Stimulated activated CD8-positive, alpha-beta memory T cell treated with anti-CD3 and anti-CD28 coated beads, Interleukin-15, amount 100 ng/mL, for 24 hours (primary cell): ENCODE data around the gene ZSWIM6.

Source experiments
- DNase-seq: peaks from one replicate; pipeline ENCODE4 v3.0.0-alpha.2; 2020; ENCODE audit warnings: low read depth

ZSWIM6 gene

GRCh38 chr5:61549530-61549929 lies 217.5 kb downstream of the ZSWIM6 start:
- DNase-seq: no peak

- DNase-seq: no peak
Measured at GRCh38 chr5:61551637-61552313, 219.7 kb downstream of the ZSWIM6 start.

GRCh38 chr5:61559146-61559545 lies 227.1 kb downstream of the ZSWIM6 start:
- DNase-seq: no peak

DNA sequence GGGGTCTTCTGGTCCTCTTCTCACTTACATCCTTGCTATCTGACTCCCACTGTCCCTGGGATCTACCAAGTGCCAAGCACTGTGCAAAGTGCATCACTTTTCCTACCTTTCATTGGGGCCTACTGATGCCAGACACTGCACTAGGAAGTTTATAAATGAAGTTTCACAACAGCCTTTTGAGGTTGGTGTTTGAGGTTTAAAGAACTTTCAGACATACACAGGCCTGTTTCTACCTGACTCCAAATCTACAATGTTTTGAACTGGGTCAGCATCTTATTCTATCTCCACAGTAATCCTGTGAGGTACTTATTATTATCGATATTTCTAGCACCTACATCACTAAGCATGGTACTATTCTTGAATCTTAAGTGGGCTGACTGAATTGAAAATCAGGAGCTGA lies 227.7 kb downstream of the ZSWIM6 start:
- DNase-seq: no peak

DNA sequence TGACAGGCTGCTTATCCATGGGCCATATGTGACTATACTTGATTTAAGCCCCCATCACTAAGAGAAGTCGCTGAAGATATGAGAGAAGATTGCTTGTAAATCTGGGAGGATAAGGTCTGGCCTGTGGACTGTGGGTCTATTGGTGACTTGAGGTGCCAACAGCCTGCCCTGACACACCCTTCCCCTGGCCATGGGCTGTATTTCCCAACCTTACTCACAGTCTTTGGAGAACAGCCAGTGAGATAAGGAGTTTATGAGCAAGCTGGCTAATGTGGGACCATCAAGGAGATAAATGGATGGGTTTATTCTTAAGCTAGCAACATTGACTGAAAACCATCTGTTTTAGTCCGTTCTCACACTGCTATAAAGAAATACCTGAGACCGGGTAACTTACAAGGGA lies 231.3 kb downstream of the ZSWIM6 start:
- no peak for DNase-seq

DNA sequence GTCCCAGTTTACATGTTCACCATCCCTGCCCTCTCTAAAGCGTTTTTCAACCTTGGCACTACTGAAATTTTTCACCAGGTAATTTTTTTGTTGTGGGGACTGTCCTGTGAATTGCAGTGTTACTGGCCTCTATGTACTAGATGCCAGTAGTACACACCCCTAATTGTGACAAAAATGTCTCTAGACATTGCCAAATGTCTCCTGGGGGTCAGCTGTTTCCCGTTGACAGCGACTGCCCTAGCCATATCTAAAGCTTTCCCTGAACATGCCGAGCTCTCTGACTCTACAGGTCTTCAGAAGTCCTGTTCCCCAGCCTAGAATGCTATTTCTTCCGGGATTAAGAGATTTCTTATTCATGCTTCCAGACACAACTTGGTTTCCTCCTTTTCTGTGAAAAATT lies 235.3 kb downstream of the ZSWIM6 start:
- no peak for DNase-seq

DNA sequence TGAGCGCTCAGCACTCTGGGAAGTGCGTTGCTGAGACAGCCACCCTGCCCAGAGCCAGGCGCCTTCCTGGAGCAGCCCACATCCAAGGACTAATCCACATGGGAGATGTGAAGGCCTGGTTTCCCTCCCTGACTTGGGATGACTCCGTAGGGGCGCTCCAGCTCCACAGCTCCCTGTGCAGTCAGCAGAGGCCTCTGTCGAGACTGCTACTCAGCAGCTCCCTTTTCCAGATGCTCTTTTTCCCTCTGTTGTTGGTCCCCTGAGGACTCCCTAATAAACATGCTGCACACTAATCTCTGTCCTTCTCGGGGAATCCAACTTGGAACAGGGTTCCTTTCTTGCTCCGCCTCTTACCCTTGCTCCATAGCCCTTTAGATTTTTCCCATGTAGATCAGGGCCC lies 237.3 kb downstream of the ZSWIM6 start:
- DNase-seq: no peak

DNA sequence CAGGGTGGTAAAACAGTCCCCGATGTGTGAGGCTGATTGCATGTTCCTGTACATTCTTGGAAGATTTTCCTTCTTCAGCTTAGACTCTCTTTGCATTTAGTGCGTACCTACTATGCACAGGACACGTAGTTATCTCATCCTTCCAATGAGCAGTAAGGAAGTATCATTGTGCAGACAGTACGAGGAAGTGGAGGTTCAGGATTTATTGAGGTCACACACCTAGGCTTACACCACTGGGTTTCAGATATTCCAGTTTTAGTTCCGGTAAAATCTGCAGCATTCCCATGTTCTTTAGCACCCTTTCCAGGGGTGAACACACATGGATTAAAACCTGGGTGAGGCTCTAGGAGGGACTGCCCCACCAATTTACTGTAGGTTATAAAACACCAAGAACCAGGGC lies 238.7 kb downstream of the ZSWIM6 start:
- no peak for DNase-seq

DNA sequence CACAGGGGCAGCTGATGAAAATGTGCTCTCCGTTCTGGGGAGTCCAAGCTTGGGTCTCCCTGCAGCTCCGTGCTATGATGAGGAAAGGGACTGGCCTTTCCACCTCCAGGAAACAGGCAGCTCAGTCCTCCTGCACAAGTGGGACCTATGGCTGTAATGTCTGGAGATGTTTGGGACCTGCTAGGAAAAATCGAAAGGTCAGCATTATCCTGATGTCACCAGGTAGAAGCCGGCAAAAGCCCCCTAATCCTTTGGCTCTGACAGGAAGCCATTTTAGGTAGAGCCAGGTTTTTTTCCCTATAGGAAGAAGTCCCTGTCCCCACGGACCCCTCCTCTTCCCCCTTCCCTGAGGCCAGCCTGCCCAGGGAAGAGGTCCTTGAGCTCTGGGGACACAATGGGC lies 240.9 kb downstream of the ZSWIM6 start:
- DNase-seq: no peak

DNA sequence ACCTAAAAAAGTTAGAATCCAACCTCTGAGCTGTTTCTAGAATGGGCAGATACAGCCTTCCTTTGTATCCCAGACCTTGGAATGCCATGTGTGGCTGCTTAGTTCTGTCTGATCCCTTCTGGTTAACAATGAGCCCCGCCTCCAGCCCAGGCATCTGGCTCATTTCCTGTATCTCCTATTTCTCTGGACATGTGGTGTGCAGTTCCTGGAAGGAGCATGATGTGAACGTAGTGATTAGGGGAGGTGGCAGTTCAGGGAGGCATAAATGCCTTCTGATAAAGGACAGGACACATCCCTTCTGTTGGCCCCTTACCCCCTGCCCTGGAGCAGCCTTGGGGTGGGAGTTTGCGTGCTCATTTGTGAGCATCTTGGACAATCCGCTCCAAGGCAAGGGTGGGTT lies 243.0 kb downstream of the ZSWIM6 start:
- DNase-seq: no peak

GRCh38 chr5:61575581-61575980 lies 243.5 kb downstream of the ZSWIM6 start:
- DNase-seq: no peak

- DNase-seq: no peak
Measured at GRCh38 chr5:61576556-61576955, 244.5 kb downstream of the ZSWIM6 start.

DNA sequence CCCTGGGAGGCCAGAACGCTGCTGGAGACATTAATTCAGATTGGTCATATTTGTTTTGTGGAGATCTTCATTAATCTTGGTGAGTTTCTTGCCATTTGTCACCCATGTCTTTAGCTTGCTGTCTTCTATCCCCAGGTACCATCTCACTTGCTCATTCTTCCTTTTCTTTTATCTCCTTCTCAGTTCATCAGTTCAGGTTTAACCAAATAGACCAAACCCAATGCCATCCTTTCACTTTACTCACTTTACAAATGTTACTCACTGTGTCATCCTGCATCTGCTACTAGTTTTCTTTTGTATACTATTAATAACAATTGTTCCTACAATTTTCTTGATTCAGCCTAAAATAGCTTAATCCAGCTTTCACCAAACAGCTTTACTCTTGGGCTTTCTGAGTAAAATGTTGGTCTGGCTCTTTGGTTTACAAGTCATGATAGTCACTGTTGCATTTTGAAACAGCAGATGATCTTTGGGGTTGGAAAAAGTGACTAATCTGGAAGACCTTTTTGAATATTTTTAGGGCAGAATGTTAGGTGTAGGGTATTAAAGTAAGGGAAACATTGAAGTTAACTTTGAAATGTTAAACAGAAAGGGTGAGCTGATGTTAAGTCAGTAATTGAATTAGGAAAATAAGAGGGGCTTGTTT lies 246.9 kb downstream of the ZSWIM6 start:
- DNase-seq: no peak

DNA sequence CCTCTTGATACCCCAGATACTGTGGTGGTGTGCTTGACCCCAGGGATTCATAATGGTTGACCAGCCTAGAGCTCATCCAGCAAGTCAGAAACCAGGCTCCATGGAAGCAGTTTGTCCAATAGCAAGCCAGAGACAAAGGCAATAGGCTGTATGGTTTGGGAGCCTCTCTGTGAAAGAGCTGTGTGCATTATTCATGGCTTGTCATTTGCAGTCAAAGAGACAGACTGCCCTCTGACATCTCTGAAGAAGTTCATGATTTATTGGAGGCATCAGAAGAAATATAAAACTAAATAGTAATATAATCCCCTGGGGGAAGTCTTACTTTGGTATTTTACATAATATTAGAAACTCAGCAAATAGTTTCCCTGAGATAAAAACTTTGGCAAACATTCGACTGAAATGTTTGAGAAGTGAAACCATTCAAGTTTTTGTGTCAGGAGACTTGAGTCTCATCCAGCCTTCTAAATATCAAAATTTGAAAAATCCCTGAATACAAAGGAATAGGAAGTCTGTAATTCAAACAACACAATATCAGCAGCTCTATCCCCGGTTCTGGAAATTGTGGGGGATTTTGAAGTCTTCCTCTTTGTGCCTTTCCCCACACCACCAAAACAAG lies 250.3 kb downstream of the ZSWIM6 start:
- DNase-seq: no peak

DNA sequence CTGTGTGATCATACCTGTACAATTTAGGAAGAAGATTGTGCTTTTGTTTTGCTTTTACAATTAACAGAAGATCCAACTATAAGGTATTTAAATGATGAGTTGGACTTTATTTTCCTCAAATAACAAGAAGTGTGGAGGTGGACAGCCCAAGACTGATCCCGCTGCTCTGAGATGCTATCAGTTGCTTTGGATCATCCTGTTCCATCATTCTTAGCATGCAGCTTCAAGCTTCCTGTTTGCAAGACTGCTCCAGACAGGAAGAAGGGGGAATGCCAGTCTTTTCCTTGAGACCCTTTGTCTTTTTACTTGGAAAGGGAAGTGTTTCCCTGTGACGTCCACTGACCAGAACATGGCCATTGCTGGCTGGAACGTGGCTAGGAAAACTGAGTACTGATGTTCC lies 250.8 kb downstream of the ZSWIM6 start:
- no peak for DNase-seq

DNA sequence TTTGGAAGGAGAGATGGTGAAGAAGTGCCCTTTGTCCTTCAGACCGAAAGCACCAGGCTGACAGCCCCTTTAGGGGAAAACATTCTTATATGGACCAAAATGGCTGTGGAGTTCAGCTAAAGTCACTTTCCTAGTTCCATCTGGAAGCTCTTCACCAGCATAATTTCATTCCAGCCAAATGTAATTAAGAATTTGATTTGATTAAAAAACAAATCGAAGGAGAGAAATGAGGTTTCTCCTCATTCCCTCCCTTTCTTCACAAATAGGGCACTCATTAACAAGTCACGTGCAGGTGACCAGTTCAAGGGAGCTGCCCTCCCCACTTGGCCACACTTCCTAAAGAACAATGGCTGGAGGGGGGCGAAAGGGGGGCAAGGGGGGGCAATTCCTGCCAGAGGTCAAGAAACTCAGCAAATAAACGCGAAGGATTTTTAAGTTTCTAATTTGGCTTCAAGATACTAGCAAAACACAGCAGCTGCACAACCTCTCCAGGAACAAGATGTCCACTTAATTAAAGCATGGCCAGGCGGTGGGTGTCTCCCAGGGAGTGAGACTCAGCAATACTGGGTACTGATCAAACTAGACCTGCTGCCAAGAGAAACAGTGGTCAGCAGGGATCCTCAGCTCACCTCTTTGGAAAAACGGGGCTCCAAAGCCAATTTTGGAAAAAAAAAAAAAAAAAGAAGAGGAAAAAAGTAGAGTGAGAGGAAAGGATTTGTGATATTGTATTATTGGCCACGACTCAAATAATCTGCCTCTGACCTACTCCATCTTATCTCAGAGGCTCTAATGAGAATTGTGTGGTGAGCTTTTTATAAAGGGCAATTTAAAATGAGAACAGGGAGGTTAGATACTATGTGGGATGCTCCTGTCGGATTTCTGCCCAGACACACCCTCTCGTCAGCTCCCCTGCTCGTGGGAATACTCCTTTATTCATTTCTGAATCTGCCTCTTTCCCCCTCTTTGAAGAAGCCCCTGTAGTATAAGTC lies 254.3 kb downstream of the ZSWIM6 start:
- DNase-seq: no peak

DNA sequence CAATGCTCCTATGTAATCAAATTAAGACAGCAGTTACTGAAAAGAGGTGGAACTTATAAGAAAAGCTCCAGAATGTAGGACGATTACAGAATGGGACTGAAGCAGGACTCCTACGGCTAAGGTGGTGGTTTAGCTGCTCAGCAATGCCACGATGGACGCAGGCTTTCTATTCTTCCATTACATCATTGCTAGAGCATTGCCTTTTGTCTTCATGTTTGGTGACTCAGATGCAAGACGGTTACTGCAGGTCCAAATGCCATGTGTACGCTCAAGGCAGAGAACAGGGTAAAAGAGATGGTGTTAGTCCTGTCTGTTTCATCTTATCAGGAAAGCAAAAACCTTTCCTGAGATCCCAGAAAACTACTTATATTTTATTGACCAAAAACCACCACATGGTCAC lies 255.1 kb downstream of the ZSWIM6 start:
- no peak for DNase-seq

DNA sequence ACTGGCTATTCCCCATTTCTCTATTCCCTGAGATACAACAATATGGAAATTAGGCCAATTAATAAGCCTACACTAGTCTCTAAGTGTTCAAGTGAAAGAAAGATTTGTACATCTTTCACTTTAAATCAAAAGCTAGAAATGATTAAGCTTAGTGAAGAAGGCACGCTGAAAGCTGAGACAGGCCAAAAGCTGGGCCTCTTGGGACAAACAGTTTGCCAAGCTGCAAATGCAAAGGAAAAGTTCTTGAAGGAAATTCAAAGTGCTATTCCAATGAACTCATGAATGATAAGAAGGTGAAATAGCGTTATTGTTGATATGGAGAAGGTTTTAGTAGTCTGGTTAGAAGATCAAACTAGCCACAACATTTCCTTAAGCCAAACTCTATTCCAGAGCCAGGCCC lies 256.2 kb downstream of the ZSWIM6 start:
- no peak for DNase-seq

DNA sequence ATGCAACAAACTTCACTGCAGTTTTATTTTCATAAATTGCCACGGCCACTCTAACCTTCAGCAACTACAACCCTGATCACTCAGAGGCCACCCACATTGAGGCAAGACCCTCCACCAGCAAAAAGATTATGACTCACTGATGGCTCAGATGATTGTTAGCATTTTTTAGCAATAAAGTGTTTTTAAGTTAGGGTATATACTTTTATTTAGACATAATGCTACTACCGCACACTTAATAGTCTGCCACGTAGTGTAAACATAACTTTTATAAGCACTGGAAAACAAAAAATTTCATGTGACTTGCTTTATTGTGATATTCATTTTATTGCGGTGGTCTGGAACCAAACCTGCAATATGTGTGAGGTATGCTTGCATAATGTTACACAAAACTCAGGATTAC lies 257.9 kb downstream of the ZSWIM6 start:
- no peak for DNase-seq

GRCh38 chr5:61590473-61590872 lies 258.4 kb downstream of the ZSWIM6 start:
- DNase-seq: no peak

DNA sequence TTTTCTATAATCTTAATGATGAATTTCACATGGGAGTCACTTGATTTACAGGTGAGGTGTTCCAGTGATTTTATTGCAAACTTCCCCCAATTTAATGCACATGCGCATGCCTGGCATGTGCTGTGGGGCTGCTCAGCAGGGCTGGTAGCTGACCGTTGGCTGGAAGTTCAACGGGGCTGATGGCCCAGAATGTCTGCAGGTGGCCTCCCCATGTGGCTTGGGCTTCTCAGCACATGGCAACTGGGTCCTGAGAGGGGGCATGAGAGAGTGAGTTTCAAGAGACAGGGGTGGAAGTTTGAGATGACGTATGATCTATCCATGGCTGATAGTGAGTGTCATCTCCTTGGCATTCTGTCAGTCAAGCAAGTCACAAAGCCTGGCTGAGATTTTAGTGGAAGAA lies 259.8 kb downstream of the ZSWIM6 start:
- DNase-seq: no peak

DNA sequence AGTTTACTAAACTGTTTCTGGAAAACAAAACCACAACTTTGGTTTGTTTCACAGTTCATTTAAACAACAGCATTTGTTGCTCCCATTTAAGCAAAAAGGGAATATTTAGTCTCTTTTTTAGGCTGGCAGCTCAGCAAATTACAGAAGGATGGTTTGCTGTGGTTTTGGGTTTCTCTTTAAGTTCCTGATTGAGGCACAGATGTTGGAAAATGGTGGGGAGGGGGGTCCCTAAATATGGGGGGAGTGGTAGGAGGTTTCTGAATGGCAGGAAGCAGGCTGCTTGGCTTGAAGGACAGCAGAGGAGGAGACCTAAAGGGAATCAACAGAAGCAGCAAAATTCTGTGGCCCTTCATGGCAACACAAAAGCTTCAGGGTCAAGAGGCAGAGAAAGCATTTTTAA lies 263.4 kb downstream of the ZSWIM6 start:
- DNase-seq: no peak
